Measurements from ENCODE around the gene RNASE13. TPM values are rescaled to one million over a fixed set of nuclear protein-coding genes. Genes with fewer than 3 reads are reported as not detected.
A peak's percentile ranks its signal among the peaks of the same experiment; 100 is the strongest.
"Not testable (repeated sequence)": the region's sequence is repeated elsewhere in the genome, so short reads cannot be mapped to it uniquely, and the experiment has no call there.

Gene RNASE13
- total RNA-seq, 1 donor from 2014 or later: not detected

GRCh38 chr14:21003788-21004346 is 30.7 kb downstream of the RNASE13 start:
- DNase-seq (ENCODE audit: low spot score) (no peak), ATAC-seq (peak; percentile 58)

DNA sequence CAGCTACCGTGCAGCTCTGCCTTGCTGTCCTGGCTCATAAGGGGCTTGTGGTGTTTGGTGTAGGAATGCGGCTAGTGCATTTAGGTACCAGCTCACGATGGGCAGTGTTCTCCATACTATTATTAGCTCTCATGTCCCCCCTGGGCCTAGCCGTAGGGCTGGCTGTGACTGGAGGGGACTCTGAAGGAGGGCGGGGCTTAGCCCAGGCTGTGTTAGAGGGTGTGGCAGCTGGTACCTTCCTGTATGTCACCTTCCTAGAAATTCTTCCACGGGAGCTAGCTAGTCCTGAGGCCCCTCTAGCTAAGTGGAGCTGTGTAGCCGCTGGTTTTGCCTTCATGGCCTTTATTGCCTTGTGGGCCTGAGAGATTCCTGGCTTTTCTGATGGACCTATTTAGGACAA is 33.4 kb downstream of the RNASE13 start:
- no peak for DNase-seq (ENCODE audit: low spot score)
- ATAC-seq: no peak
- intact Hi-C loops (cut with DNase I): no loop called here

More at GRCh38 chr14:21003788-21004346, 30.7 kb downstream of the RNASE13 start:
- intact Hi-C loops (cut with DNase I): no loop called here

- no peak for ATAC-seq
- intact Hi-C loops (cut with DNase I): no loop called here
Measured at GRCh38 chr14:20999591-20999990, 35.0 kb downstream of the RNASE13 start.

DNA sequence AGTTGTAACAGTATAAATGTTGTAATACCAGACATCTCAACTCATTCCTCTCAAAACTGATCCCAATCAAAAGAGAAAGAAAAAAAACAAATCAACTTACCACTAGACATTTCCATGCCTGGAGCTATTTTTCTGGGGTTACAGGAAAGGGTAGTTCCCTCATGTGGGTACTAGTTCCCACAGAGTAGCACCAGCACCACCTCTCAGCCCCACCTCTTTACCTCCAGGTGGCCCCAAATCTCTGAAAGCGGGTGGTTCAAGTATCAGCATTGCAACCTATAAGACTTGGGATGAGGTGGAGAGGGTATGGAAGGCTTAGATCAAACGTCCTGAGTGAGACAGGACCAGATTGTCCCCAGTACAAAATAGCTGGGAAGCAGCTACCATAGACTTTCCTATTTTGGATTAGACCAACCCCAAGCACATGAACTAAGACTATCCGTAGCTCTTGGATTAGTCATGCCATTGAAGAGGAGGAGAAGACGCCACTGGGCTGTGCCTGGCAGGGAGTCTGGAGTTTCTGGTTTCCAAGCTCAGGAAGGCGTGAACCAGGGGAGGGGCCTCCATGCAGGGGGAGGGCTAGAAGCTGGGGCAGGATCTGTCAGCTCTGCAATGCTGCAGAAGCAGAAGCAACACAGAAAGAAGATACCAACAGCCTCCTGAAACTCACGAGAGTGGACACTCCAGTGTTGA is 35.8 kb downstream of the RNASE13 start, which contains the start of gene SLC39A2:
Gene SLC39A2, plus strand, starts transcription at position 620 of the 693 bp plus-strand sequence. CDS start 154 bp downstream, outside the sequence.
- ATAC-seq (peak; percentile 90), DNase-seq (ENCODE audit: low spot score) (peak; percentile 72)
- intact Hi-C loops (cut with DNase I): no loop called here

More at GRCh38 chr14:20999591-20999990, 35.0 kb downstream of the RNASE13 start:
- DNase-seq (ENCODE audit: low spot score): no peak

GRCh38 chr14:20998139-20998538 is 36.5 kb downstream of the RNASE13 start:
- DNase-seq (ENCODE audit: low spot score): no peak
- intact Hi-C loops (cut with DNase I): no loop called here
- ATAC-seq: no peak

GRCh38 chr14:20997564-20997963 is 37.0 kb downstream of the RNASE13 start:
- intact Hi-C loops (cut with DNase I): no loop called here
- ATAC-seq (no peak), DNase-seq (ENCODE audit: low spot score) (no peak)

GRCh38 chr14:20997115-20997514 is 37.5 kb downstream of the RNASE13 start:
- DNase-seq (ENCODE audit: low spot score) (no peak), ATAC-seq (no peak)
- intact Hi-C loops (cut with DNase I): no loop called here

- ATAC-seq (no peak), DNase-seq (ENCODE audit: low spot score) (no peak)
- intact Hi-C loops (cut with DNase I): no loop called here
Measured at GRCh38 chr14:20996521-20996920, 38.1 kb downstream of the RNASE13 start.

DNA sequence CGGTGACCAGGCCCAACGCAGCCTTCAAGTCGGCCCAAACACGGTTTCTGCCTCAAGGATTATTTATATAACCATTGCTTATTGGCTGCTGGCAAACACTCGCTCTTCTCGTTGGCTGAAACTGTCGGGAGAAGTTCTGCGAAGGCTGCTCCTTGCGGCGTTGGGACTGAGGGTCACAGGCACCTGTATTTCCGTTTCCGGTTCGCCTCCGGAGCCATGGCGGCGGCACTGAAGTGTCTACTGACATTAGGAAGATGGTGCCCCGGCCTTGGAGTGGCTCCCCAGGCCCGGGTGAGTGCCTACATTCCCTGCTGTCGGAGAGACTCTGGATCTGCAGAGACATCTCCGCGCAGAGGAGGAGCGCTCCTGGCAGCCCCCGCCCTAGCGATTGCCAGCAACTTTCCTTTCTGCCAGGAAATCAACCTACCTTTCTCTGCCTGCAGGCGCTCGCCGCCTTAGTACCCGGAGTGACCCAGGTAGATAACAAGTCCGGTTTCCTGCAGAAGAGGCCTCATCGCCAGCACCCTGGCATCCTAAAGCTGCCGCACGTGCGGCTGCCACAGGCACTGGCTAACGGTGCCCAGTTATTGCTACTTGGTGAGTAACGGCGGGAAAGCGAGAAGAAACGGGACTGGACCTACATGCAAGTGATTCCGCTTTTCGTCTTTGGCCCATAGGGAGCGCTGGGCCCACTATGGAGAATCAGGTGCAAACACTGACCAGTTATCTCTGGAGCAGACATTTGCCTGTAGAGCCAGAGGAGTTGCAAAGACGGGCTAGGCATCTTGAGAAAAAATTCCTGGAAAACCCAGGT is 44.6 kb downstream of the RNASE13 start, which contains the start of gene METTL17:
Gene METTL17, plus strand, starts transcription at position 194 of the 814 bp plus-strand sequence. Its CDS starts 23 bp downstream, at position 217.
- DNase-seq (ENCODE audit: low spot score) (peak; percentile 94), ATAC-seq (peak; percentile 98)
- intact Hi-C loops (cut with DNase I): no loop called here

GRCh38 chr14:20989471-20989786 is 45.2 kb downstream of the RNASE13 start:
- ATAC-seq: no peak
- DNase-seq (ENCODE audit: low spot score): no peak

GRCh38 chr14:20988717-20989470 is 45.7 kb downstream of the RNASE13 start:
- intact Hi-C loops (cut with DNase I): no loop called here
- DNase-seq (ENCODE audit: low spot score) (no peak), ATAC-seq (no peak)

More at GRCh38 chr14:20989471-20989786, 45.2 kb downstream of the RNASE13 start:
- intact Hi-C loops (cut with DNase I): no loop called here

DNA sequence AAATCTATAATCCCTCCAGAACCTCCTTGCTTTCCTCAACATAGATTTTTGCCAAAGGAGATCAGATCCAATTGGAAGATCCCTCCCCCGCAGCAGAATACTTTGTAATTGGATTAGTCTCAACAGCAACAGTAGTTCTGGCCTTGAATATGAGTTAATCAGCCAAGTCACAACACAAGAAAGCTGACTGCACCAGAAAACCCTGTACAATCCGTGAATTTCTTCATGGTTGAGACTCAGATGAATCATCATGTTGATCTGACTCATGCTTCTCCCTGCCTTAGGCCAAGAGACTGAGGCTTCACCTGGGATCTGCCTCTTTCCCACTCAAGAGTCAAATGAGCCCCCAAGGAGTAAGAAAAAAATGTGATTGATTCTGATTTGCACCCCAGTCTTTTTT is 47.8 kb downstream of the RNASE13 start:
- intact Hi-C loops (cut with DNase I): no loop called here
- peak; percentile 58 for ATAC-seq
- no peak for DNase-seq (ENCODE audit: low spot score)

GRCh38 chr14:20985650-20986049 is 49.0 kb downstream of the RNASE13 start:
- intact Hi-C loops (cut with DNase I); DNase-seq (ENCODE audit: low spot score); ATAC-seq: not testable (repeated sequence)

Small RNA genes lying within 50 kb of the gene (microRNA-seq; reads per million reads assigned to microRNA genes)
- not detected for gene MIR6717

Other genes with a start within 250 kb of the RNASE13 start
- 357 TPM for gene RNASE1, start 232.0 kb downstream of the RNASE13 start, total RNA-seq
- 0.71 TPM for gene RNASE3, start 143.4 kb downstream of the RNASE13 start, total RNA-seq
- 3.7 TPM for gene RNASE2, start 79.3 kb downstream of the RNASE13 start, total RNA-seq
- gene METTL17, start 44.8 kb downstream of the RNASE13 start, total RNA-seq: 56.2 TPM
- gene SLC39A2, start 35.5 kb downstream of the RNASE13 start, total RNA-seq: not detected
- gene NDRG2, start 9.7 kb downstream of the RNASE13 start, total RNA-seq: 398 TPM
- gene TPPP2, start 4.6 kb downstream of the RNASE13 start, total RNA-seq: 0.49 TPM
- gene RNASE7, start 7.6 kb upstream of the RNASE13 start, total RNA-seq: not detected
- not detected for gene RNASE8, start 23.0 kb upstream of the RNASE13 start, total RNA-seq
- 91.1 TPM for gene ARHGEF40, start 35.5 kb upstream of the RNASE13 start, total RNA-seq
- gene ZNF219, start 63.8 kb upstream of the RNASE13 start, total RNA-seq: 43.2 TPM
- 0.62 TPM for gene TMEM253, start 66.3 kb upstream of the RNASE13 start, total RNA-seq
- not detected for gene OR5AU1, start 121.3 kb upstream of the RNASE13 start, total RNA-seq
- gene HNRNPC, start 234.6 kb upstream of the RNASE13 start, total RNA-seq: 395 TPM
- 0.45 TPM for gene RPGRIP1, start 245.3 kb upstream of the RNASE13 start, total RNA-seq

All from sciatic nerve (tissue), 2 donors.